ENCODE data around the gene SLC50A1. TPM values are rescaled to one million over a fixed set of nuclear protein-coding genes. Genes with fewer than 3 reads are reported as not detected.

Gene SLC50A1
- total RNA-seq, 1 donor from 2014 or later, result 37.7 TPM

DNA sequence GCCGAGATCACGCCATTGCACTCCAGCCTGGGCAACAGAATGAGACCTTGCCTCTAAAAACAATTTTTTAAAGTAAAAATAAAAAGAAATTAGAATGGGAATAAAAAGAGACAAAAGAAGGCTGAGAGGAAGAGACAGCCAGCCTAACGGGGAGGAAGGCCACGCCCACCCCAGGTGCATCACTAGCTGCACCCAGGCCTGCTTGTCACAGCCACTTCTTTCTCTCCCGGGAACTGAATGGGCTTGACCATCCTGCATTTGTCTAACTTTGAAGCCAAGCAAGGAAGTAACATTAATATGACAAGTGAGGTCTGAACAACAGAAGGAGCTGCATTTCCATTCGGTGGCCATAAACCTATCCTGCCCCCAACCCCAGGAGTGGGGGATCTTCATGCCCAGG is 28.8 kb upstream of the SLC50A1 start:
- no peak for DNase-seq (ENCODE audit: low read depth)
- TF ChIP-seq, protein P1, sequence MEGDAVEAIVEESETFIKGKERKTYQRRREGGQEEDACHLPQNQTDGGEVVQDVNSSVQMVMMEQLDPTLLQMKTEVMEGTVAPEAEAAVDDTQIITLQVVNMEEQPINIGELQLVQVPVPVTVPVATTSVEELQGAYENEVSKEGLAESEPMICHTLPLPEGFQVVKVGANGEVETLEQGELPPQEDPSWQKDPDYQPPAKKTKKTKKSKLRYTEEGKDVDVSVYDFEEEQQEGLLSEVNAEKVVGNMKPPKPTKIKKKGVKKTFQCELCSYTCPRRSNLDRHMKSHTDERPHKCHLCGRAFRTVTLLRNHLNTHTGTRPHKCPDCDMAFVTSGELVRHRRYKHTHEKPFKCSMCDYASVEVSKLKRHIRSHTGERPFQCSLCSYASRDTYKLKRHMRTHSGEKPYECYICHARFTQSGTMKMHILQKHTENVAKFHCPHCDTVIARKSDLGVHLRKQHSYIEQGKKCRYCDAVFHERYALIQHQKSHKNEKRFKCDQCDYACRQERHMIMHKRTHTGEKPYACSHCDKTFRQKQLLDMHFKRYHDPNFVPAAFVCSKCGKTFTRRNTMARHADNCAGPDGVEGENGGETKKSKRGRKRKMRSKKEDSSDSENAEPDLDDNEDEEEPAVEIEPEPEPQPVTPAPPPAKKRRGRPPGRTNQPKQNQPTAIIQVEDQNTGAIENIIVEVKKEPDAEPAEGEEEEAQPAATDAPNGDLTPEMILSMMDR (conservative IDR thresholded peaks at IDR 0.05; ENCODE audit: low read depth, low read length), result no peak
- no peak overlapping the region for H3K4me3 ChIP-seq (ENCODE audit: low read depth, low read length)

GRCh38 chr1:155107309-155108264 is 28.1 kb upstream of the SLC50A1 start:
- no peak overlapping the region for H3K4me3 ChIP-seq (ENCODE audit: low read depth, low read length)
- no peak for DNase-seq (ENCODE audit: low read depth)
- TF ChIP-seq, protein P1 (conservative IDR thresholded peaks at IDR 0.05; ENCODE audit: low read depth, low read length), result no peak

GRCh38 chr1:155108296-155108695 is 27.4 kb upstream of the SLC50A1 start:
- no peak overlapping the region for H3K4me3 ChIP-seq (ENCODE audit: low read depth, low read length)
- DNase-seq (ENCODE audit: low read depth), result no peak
- TF ChIP-seq, protein P1 (conservative IDR thresholded peaks at IDR 0.05; ENCODE audit: low read depth, low read length), result no peak

- no peak overlapping the region for H3K4me3 ChIP-seq (ENCODE audit: low read depth, low read length)
- TF ChIP-seq, protein P1 (conservative IDR thresholded peaks at IDR 0.05; ENCODE audit: low read depth, low read length), result no peak
- no peak for DNase-seq (ENCODE audit: low read depth)
Measured at GRCh38 chr1:155110381-155110780, 25.3 kb upstream of the SLC50A1 start.

GRCh38 chr1:155110826-155111225 is 24.8 kb upstream of the SLC50A1 start:
- DNase-seq (ENCODE audit: low read depth), result no peak
- TF ChIP-seq, protein P1 (conservative IDR thresholded peaks at IDR 0.05; ENCODE audit: low read depth, low read length), result no peak

DNA sequence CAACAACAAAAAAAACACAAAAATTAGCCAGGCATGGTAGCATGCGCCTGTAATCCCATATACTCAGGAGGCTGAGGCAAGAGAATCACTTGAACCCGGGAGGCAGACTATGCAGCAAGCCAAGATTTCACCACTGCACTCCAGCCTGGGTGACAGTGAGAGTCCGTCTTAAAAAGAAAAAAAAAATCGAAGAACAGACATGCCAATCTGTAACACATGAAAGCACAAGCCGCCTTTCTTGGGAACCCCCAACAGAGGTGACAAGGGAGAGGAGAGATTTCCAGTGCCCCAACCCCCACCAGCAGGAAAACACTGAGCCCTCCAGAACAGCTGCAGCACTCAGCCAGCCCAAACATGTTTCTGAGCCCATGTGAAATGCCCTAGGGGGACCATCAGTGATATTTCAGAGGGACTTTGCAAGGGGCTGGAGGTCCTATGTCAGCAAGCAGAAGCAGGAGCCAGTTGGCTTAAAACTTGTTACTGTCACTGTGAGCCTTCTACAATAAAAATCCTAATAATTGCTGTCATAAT is 22.1 kb upstream of the SLC50A1 start:
- no peak overlapping the region for H3K4me3 ChIP-seq (ENCODE audit: low read depth, low read length)
- no peak for DNase-seq (ENCODE audit: low read depth)
- TF ChIP-seq, protein P1 (conservative IDR thresholded peaks at IDR 0.05; ENCODE audit: low read depth, low read length), result no peak

More at GRCh38 chr1:155110826-155111225, 24.8 kb upstream of the SLC50A1 start:
- H3K4me3 ChIP-seq (ENCODE audit: low read depth, low read length), result no peak overlapping the region
